GM12891 (cell line): ENCODE data around the gene GNPTG.

Experiments
- POLR2A ChIP-seq: IDR thresholded peaks from 2 replicates; pipeline ENCODE4 v1.6.1; 2011; ENCODE audit warnings: low read depth, low read length, control low read depth
- POLR2AphosphoS5 ChIP-seq: IDR thresholded peaks from 2 replicates; pipeline ENCODE4 v1.6.1; 2011; ENCODE audit warnings: low read depth, low read length, control low read depth
- POU2F2 ChIP-seq: IDR thresholded peaks from 2 replicates; pipeline ENCODE4 v1.6.1; 2011; ENCODE audit warnings: low read depth, mild to moderate bottlenecking, control low read depth, low read length, moderate library complexity
- SPI1 ChIP-seq: IDR thresholded peaks from 2 replicates; pipeline ENCODE4 v1.6.1; 2011; ENCODE audit warnings: low read depth, low read length, control low read depth
- TAF1 ChIP-seq: IDR thresholded peaks from 2 replicates; pipeline ENCODE4 v1.6.1; 2011; ENCODE audit warnings: low read depth, low read length, control low read depth

- TF ChIP-seq POLR2AphosphoS5: no peak
- no peak for TF ChIP-seq SPI1
- TF ChIP-seq POLR2A: no peak
- TF ChIP-seq POU2F2: no peak
- TF ChIP-seq TAF1: no peak
Measured at GRCh38 chr16:1387331-1387730, 35.6 kb downstream of the GNPTG start.
